Endodermal cell (in vitro differentiated cells): ENCODE data around the gene NKAIN1. TPM values are rescaled to one million over a fixed set of nuclear protein-coding genes. Genes with fewer than 3 reads are reported as not detected.

Experiments
- DNase-seq: peaks from one replicate; pipeline ENCODE4 v3.0.0-alpha.2; 2017
- H3K27ac ChIP-seq: 2 replicates; pipeline ENCODE4 v1.5.1; 2013; ENCODE audit warnings: mild to moderate bottlenecking, low read depth, low read length, moderate library complexity
- H3K27me3 ChIP-seq: 2 replicates; pipeline ENCODE4 v1.6.1; 2013; ENCODE audit warnings: mild to moderate bottlenecking, low read length, moderate library complexity; ENCODE audit not compliant: insufficient read depth, control insufficient read depth, poor library complexity, severe bottlenecking
- H3K36me3 ChIP-seq: 2 replicates; pipeline ENCODE4 v1.7.0; 2013; ENCODE audit warnings: mild to moderate bottlenecking, low read length, moderate library complexity; ENCODE audit not compliant: control insufficient read depth, insufficient read depth
- H3K4me1 ChIP-seq: one replicate; pipeline ENCODE4 v1.7.0; 2013; ENCODE audit warnings: low read length; ENCODE audit not compliant: control insufficient read depth, insufficient read depth
- H3K4me3 ChIP-seq: 2 replicates; pipeline ENCODE4 v1.5.1; 2013; ENCODE audit warnings: mild to moderate bottlenecking, low read length, moderate library complexity
- H3K9ac ChIP-seq: 2 replicates; pipeline ENCODE4 v1.6.1; 2013; ENCODE audit warnings: mild to moderate bottlenecking, low read length, moderate library complexity; ENCODE audit not compliant: poor library complexity, severe bottlenecking; ENCODE audit errors: extremely low read depth
- H3K9me3 ChIP-seq: 2 replicates; pipeline ENCODE4 v1.6.1; 2013; ENCODE audit warnings: mild to moderate bottlenecking, low read length, moderate library complexity; ENCODE audit not compliant: control insufficient read depth
- H3K27ac Mint-ChIP-seq: 2 replicates; pipeline ENCODE4 v1.8.0; 2020; ENCODE audit warnings: mixed read lengths
- H3K27me3 Mint-ChIP-seq: 2 replicates; pipeline ENCODE4 v1.8.0; 2021; ENCODE audit warnings: mild to moderate bottlenecking, mixed read lengths; ENCODE audit not compliant: insufficient read depth
- H3K36me3 Mint-ChIP-seq: 2 replicates; pipeline ENCODE4 v1.8.0; 2020; ENCODE audit warnings: low read depth, mixed read lengths
- H3K4me1 Mint-ChIP-seq: 2 replicates; pipeline ENCODE4 v1.8.0; 2020; ENCODE audit warnings: mixed read lengths
- H3K4me3 Mint-ChIP-seq: 2 replicates; pipeline ENCODE4 v1.8.0; 2020; ENCODE audit warnings: mild to moderate bottlenecking, moderate library complexity, mixed read lengths
- H3K9me3 Mint-ChIP-seq: 2 replicates; pipeline ENCODE4 v1.8.0; 2020; ENCODE audit warnings: mild to moderate bottlenecking, mixed read lengths
- WGBS, 2 experiments: methylation state at CpG; one replicate each; pipeline versions ENCODE4 v1.1.5 to v1.1.7; 2013; ENCODE audit warnings: missing lambda C conversion rate in 2 of 2, mixed read lengths in 1 of 2; ENCODE audit not compliant: insufficient coverage in 1 of 2, insufficient read length in 1 of 2; 5-methylcytosine and 5-hydroxymethylcytosine counted together
- total RNA-seq, 2 donors: library from RNA; stranded (reverse); fragmentation: NEBNext Ultra II Directional in 1 of 2; extraction: Animal tissue kit (Norgen Biotek cat#: 25700) in 1 of 2; gene quantifications; 2 replicates in 1 of 2; 3 replicates in 1 of 2; pipeline ENCODE4 v1.2.1, GENCODE V29; 2021
- TF ChIP-seq, protein P1 (sequence below): fragments of 200-600 bp; sonication (generic); conservative IDR thresholded peaks from 2 replicates; pipeline ENCODE4 v1.5.0; 2021; ENCODE audit warnings: antibody characterized with exemption, mild to moderate bottlenecking

Gene NKAIN1
- total RNA-seq, 2 donors from 2014 or later, result 7.0 to 13.2 TPM

DNA sequence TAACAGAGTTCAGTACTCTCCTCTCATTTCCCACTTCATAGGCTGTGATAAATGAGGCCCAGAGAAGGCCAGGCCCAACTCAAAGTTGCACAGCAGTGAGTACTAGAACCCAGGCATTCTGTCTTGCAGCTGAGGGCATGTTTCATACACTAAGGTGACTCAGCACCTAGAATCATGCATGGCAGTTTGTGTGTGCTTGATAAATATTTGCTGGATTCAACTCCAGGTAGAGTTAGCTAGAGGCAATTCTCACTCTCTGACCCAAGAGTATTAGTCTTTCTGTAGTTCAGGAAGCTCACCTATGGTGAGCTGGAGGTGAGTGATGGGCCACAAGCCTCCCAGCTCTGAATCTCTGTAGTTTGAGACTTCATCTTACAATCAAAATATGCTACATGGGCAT lies 10.7 kb downstream of the NKAIN1 start:
- TF ChIP-seq, protein P1, sequence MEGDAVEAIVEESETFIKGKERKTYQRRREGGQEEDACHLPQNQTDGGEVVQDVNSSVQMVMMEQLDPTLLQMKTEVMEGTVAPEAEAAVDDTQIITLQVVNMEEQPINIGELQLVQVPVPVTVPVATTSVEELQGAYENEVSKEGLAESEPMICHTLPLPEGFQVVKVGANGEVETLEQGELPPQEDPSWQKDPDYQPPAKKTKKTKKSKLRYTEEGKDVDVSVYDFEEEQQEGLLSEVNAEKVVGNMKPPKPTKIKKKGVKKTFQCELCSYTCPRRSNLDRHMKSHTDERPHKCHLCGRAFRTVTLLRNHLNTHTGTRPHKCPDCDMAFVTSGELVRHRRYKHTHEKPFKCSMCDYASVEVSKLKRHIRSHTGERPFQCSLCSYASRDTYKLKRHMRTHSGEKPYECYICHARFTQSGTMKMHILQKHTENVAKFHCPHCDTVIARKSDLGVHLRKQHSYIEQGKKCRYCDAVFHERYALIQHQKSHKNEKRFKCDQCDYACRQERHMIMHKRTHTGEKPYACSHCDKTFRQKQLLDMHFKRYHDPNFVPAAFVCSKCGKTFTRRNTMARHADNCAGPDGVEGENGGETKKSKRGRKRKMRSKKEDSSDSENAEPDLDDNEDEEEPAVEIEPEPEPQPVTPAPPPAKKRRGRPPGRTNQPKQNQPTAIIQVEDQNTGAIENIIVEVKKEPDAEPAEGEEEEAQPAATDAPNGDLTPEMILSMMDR, result no peak
- Histone ChIP-seq H3K4me3 (no peak overlapping the region), H3K4me1 (no peaks in the 10 kb centered on the region), H3K27me3 (no peaks in the 10 kb centered on the region), H3K27ac (no peak overlapping the region), H3K9ac (no peak overlapping the region), H3K36me3 (no peaks in the 10 kb centered on the region), H3K9me3 (no peaks in the 10 kb centered on the region)
- Mint-ChIP-seq H3K27ac (no peak overlapping the region), H3K4me1 (peaks cover under 1% of the 10 kb centered on the region), H3K4me3 (no peak overlapping the region), H3K27me3 (no peaks in the 10 kb centered on the region), H3K36me3 (no peaks in the 10 kb centered on the region), H3K9me3 (no peaks in the 10 kb centered on the region)
- DNase-seq, result no peak

DNA sequence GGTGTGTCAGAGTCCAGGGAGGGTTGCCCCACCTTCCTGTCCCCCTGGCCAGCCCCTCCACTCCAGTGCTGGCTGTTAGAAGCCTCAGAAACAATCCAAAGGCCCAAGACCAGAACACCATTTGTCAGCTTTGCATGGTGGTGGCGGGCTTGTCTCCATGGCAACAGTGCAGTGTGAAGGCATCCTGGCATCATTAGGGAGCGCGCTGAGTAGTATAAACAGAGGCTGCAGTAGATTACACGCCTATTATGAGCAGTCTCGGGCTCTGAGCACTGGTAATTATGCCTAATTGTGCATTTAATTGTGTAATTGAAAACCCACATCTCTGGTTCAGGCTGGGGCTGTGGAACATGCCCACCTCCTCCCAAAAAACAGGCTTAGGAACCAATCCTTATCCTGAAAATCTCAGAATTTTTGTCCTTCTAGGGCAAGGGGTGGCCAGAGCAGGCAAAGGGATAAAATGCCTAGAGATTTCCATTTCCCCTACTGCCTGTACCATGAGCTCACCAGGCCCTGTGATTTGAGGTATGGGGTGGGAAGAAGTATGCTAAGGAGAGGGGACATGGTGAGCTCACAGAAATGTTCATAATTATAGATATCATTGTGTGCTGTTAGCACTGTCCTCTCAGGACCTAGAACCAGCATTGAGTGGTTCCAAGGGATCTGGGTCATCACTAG lies 11.7 kb downstream of the NKAIN1 start:
- H3K4me3 ChIP-seq, result no peak overlapping the region
- no peaks in the 10 kb centered on the region for H3K9me3 ChIP-seq
- H3K27me3 ChIP-seq, result no peaks in the 10 kb centered on the region
- Mint-ChIP-seq H3K27ac (no peak overlapping the region), H3K4me3 (no peak overlapping the region), H3K9me3 (no peaks in the 10 kb centered on the region), H3K27me3 (no peaks in the 10 kb centered on the region), H3K4me1 (no peaks in the 10 kb centered on the region), H3K36me3 (no peaks in the 10 kb centered on the region)
- no peak overlapping the region for H3K9ac ChIP-seq
- DNase-seq, result no peak
- TF ChIP-seq, protein P1, result no peak
- 63 to 91% methylated on average over 3 to 5 of the region's 5 CpGs for WGBS, 2 experiments
- H3K27ac ChIP-seq, result peak overlapping the region; percentile 66
- no peaks in the 10 kb centered on the region for H3K36me3 ChIP-seq
- no peaks in the 10 kb centered on the region for H3K4me1 ChIP-seq

DNA sequence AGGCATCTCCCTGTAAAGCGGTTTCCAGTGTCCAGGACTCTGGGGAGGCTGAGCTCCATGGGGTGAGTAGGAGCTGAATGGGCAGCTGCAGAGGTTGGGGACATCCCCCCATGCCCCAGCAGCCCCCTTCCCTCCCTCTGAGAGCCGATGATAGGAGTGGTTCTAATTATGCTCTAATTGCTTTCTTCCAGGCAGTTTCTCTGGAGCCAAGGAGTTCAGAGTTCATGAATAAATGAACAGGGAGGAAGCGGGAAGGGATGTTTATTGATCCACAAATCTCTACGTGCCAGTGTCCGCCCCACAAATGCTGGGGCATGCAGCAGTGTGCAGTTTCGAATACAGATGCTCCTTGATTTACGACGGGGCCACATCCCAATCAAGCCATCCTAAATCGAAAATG lies 15.6 kb downstream of the NKAIN1 start:
- no peaks in the 10 kb centered on the region for H3K36me3 Mint-ChIP-seq
- WGBS, 2 experiments, result 84 to 88% methylated on average over 6 to 9 of the region's 9 CpGs
- H3K27ac Mint-ChIP-seq, result no peak overlapping the region
- H3K36me3 ChIP-seq, result no peaks in the 10 kb centered on the region
- TF ChIP-seq, protein P1, result no peak
- no peaks in the 10 kb centered on the region for H3K9me3 Mint-ChIP-seq
- no peaks in the 10 kb centered on the region for H3K27me3 Mint-ChIP-seq
- no peak overlapping the region for H3K27ac ChIP-seq
- H3K4me1 ChIP-seq, result no peaks in the 10 kb centered on the region
- no peaks in the 10 kb centered on the region for H3K27me3 ChIP-seq
- no peaks in the 10 kb centered on the region for H3K9me3 ChIP-seq
- DNase-seq, result no peak
- no peak overlapping the region for H3K4me3 ChIP-seq
- no peaks in the 10 kb centered on the region for H3K4me1 Mint-ChIP-seq
- H3K4me3 Mint-ChIP-seq, result no peak overlapping the region
- no peak overlapping the region for H3K9ac ChIP-seq
